OCI-M1 (cell line): ENCODE measurements around the gene FZR1.

Source experiments
- DNase-seq: peaks from one replicate; lab custom pipeline; 2025; lab: John Stamatoyannopoulos, UW

The FZR1 gene

DNA sequence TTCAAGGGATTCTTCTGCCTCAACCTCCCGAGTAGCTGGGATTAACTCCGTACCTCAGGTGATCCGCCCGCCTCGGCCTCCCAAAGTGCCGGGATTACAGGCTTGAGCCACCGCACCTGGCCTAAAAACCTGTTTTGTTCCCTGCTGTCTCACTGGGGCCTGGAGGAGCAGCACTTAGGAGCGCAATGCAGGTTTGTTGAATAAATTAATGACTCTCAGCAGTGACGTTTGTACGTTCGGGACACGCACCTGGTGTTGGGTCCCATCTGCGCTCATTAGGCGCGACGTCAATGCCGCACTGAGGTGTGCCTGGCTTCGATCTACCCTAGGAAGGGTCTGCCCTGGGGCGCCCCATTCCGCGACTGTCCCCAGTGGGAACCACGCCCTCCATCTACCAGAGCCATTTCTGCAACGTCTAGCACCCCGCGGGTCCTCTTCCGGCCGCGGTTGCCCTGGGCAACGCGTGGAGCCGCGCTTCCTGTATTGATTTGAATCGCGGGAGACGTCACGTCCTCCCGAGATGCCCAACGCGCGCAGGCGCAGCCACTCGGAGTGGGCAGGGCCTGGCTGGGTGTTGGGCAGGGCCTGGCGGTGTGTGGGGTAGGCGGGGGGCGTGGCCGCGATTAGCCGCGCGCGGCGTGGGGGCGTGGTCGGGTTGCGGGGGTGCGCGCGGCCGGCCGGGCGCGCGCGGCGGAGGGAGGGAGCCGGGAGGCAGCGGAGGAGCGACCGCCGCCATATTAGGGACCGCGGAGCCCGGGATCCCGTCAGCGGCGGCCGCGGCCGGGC, at the start of gene FZR1:
FZR1 (plus strand) TSS at position 714 of the 786 bp plus-strand sequence. CDS start 16,679 bp downstream, outside the sequence.
- peak; percentile 97 for DNase-seq

DNA sequence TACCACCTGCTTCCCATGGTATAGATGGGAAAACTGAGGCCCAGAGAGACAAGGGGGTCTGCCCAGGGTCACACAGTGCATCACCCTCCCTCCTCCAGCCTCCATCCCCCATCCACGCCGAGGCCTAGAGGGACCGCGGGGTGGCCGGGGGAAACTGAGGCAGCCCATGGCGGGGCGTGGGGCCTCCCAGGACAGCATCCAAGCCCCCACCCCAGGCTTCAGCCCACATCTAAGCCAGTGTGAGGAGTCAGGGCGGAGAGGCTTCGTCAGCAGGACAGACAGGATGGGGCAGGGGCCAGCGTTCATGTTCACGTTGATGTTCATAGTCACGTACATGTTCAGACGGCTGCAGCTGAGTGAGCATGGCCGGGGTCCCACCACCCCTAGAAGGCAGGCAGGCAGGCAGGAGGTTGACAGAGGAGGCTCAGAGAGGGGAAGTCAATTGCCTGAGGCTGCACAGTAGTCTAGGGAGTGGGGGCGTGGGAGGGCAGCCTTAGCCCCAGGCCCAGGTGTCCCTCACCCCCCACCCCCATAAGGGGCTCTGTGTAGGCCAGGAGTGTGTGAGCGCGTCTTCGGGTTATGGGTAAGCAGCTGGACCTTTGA, 49.1 kb upstream of the FZR1 start:
- DNase-seq: no peak

DNA sequence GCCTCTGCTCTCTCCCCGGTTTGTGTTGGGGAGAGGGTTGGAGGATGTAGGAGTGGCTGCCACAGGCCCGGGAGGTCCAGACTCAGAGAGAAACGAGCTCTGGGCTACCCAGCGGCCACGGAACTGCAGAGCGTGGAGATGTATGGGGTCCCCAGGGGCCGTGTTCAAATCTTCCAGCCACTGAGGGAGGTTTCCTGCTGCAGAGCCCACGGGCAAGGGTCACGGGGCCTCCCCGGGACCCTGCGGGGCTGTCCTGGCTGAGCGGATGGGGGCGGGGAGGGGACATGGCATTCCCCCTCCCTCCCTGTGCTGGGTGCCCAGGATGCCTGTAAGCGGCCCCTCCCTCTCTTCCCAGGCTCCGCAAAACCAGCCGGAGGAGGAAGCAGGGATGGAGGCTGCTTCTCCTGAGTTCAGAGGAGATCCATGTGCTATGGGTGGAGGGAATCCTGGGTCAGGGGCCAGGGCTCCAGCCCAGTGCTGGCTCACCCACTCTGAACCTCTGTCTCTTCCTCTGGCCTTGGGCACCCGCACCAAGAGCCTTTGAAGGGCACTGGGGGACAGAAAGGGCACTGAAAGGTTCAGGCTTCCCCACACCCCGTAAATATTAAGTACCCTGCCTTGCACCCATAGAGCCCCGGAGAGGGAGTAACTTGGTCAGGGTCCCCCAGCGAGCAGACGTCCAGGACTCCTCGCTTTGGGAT, 48.4 kb upstream of the FZR1 start:
- DNase-seq: no peak

DNA sequence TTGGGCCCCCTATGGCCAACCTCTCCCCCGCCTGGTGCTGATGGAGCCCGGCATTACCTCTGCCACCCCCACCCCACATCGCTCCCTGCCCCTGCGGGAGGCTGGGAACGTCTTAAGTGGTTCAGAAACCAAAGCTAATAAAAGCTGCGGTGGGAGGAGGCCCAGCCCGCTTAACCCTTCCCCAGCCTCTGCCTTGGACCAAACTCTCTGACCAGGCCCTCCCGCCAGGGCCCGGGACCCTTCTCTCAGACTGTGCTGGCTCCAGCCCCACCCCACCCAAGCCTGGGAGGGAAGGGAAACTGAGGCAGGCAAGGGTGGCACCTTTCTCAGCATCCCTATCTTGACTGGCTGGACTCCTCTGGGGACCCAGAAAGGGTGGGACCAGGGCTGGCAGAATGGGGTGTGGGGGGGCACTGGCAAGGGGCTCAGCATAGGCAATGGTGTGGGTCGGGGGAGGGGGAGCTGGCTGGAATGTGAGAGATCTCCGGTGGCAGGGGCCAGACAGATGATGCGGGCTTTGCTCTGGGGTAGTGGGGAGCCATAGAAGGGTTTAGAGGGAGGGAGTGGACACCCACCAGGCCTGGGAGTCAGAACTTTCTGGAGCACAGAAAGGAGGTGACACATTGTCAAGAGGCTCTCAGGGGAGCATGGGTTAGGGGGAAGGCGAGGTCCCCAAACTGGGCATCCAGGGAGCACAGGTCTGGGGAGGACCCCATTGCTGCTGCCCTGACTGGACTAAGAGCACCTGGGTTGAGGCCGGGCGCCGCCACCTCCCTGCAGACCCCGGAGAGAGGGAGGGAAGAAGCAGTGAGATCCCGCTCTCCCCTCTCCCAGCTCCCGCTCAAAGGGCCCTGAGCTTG, 47.7 kb upstream of the FZR1 start:
- no peak for DNase-seq

DNA sequence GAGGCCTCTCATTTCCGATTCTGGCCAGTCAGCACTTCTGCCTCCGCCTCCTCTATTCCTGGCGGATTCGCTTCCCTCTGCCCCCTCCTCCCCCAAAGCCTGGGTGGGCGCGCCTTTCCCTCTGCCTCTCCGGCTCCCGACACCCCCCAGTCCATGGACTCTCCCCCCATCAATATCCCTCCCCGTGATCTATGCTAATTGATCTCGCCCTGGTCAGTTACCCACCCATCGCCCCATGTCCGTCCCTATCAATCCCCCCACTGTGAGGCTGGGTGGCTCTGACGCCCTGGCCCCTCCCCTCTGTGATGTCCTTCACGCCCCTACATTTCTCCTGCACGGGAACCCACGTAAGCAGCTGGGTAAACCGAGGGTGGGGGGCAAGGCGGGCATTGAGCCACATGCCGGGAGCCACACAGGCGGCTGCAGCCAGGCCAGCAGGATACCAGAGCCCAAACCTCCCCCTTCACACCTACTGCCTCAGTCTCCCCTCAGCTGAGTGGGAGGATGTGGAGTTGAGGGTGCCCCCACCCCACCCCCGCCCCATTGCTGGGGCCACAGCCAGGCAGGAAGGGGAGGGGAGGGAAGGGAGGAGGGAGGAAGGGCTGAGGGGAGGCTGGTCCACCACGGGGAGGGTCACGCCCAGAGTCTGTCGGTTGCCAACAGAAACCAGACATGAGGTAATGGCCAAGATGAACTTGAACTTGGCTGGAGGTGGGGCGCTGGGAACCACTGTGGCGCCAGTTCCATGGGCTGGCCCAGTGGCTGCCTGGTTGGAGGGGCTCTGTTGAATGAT, 46.8 kb upstream of the FZR1 start:
- peak; percentile 2 for DNase-seq

DNA sequence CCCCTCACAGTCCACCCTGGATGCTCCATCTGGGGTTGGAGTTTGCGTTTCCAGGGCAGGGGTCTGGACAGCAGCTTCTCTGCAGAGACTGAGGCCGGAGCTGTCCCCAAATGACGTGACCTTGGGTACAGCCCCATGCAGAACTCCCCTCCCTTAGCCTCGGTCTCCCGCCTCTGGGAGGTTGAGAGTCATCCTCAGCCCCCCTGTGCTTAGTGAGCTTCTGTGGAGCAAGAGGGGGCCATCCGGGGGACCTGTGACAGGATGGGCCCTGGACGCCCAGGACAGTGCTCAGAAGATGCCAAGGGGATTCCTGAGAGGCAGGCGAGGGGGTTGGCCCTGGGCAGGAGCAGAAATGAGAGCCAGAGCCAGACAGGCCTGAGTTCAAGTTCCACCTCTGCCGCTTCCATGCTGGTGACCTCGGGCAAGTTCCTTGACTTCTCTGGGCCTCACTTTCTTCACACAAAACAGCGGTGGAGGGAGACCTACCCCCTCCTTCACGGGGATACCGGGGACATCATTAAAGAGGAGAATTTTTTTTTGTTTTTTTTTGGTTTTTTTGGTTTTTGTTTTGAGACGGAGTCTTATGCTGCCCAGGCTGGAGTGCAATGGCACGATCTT, 46.0 kb upstream of the FZR1 start:
- DNase-seq: no peak

DNA sequence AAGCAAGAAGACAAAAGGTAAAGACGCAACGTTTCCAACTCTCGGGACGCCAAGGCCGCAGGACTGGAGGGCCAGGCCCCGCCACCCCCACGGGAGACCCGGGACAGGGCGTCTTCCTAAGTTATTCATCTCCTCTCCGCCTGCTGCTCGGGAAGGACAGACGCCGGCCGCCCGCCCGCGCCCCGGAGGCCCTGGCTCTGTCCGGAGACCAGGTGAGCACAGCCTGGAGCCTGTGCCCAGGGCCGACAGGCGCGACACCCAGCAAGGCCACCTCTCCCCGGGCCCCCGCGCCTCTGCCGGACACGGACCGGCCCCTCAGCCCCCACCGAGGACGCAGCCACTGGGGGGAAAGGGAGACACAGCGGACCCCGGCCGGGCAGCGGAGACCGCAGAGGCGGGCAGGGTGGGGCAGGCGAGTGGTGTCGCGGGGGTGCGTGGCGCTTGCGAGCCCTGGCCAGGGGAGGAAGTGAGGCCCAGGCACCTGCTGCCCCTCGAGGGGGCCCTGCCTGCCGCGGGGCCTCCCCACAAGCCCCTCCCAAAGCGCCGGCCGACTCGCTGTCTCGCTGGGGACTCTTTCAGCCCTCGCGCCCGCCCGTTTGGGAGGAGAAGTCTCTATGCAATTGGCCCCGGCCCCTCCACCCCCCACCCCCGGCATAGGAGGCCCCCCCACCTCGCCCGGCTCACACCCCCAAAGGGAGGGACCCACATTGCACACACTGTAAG, 43.0 kb upstream of the FZR1 start:
- no peak for DNase-seq

DNA sequence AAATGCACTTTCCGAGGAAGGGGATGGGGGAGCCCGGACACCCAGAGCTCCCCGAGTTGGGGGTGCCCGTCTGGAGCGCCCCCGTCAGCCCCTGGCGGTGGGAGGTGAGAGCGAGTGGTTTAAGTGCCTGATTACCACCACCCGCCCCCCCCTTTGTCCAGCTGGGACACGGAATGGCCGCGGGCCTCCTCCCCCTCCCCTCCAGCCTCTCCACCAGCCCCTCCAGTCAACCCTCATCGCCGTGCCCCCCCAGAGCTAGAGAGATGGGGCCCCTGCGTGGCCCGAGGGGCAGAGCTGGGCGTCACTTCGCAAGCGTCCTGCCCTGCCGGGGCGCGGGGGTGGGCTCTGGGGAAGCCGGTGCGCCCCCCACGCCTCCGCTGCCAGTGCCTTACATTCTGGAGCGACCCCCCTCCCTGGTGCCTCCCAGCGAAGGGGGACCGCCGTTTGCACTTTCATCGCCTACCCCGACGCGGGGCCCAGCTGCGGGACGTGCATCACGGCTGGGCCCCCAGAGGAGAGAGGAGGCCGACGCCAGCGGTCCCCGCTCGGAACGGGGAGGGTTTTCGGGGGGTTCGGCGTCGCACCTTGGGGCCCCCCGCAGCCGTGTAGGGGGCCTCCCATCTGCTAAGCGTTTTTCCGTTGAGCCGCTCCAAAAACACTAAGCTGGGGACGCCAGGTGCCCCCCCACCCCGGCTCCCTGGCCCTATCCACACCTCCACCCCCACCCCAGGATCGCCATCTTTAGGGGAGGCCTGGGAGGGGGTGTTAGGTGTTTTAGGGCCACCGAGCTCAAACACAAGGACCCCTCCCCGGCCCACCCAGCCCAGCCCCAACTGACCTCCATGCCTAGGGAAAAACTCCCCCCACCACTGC, 42.2 kb upstream of the FZR1 start:
- no peak for DNase-seq

DNA sequence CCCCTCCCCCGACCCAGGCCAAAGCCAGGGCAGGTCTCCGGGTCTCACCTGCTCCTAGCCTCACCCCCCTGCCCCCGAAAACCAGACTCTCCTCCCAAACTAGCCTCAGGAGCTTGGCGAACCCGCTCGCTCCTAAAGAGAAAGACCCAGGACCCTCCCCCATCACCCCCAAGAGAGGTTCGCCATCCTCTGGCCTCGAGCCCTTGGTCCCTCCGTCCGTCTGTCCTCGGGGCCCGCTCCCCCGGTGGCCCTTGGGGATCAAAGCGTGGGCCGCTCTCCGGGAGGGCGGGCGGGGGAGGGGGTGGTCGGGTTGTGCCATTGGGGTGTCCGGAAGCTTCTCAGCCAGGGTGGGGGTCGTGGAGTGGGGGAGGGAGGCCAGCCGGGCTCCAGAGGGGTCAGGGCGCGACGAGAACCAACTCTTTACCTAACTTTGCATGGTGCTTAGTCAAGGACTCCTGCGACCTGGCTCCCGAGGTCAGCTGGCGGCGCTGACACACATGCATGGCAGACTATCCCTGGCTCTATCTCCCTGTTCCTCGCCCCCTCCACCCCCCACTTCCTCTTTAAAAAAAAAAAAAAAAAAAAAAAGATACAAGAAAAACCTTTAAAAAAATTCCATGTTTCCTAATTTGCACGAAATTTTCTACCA, 41.4 kb upstream of the FZR1 start:
- no peak for DNase-seq

DNA sequence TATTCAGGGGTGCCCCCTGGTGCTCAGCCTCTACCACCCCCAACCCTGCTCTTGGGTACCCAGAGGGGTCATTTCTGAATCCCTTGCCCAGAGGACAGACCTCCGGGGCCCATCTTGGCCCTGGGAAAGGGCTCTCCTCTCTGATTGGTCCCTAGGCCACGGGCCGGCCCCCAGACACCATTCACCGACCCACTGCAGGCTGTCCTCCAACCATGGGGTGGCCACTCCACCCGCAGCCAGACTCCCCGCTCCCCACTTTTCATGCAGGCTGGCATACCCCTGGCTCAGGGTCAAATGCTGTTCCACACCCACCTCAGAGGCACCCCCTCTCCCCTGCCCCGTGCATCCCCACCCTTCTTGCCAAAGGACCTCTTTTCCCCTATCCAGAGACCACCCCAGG, 40.6 kb upstream of the FZR1 start:
- DNase-seq: no peak

DNA sequence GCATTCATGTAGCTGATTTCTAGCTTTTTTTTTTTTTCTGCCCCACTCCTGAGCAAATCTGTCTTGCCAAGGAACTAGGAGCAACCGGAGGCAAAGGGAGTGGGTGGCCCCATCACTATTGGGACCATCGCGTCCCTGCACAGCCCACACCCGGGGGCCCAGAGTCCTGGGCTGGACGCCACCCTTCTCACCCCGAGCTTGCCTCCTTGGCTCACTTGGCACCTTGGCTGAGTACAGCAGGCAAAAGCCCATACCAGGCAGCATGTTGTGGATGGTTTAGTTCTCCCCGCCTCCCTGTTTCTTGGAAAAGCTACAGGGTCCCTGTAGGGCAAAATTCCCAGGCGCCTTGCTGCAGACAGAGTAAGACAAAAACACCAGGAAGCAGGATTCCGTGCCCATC, 39.5 kb upstream of the FZR1 start:
- no peak for DNase-seq

DNA sequence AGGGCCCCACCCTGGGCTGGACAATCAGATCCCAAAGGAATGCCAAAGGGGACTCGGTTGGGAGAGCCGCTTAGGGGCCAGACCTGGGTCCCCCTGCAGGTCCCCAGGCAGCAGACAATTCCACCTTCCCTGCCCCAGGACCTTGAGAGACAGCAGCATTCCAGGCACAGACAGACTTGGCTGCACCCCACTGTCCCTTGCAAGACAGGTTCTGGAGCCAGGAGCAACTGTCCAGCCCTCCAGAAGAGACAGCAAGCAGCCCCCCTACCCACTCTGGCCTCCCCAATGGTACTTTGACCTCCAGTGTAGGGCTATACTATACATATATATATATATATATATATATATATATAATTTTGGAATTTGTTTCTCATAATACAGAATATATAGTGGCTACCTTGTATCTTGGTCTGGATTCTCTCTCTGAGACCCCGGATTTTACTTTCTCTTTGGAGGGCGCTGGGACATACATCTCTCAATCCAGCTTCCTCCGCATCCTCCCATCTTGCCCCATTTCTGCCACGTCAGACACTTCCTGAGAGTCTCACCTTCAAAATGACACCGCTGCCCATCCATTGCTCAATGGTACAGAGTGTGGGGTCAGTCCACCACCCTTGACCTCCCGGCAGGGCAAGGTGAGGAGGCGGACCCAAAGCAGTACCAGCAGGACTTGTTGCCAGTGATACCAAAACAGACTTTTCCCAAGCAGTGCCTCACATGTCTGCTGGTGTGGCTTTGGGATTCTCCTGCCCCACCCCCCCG, 38.5 kb upstream of the FZR1 start:
- DNase-seq: peak; percentile 10

DNA sequence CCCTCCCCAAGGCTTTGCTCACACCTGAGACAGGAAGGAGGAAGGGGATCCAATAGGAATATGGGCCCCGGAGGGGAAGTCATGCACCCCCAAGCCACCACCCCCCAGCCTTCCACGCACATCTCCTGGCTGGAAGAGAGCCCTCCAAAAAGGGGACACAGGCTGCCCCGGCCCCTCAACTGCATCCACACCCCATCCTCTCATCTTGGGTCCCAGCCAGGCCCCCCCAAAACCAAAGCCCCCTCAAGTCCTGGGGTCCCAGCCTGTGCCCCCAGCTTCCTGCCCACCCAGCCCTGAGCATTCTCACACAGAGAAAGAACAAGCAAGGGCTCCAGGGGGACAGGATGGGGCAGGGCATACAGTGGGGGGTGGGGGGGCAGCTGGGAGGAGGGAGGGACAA, 37.9 kb upstream of the FZR1 start:
- DNase-seq: no peak

DNA sequence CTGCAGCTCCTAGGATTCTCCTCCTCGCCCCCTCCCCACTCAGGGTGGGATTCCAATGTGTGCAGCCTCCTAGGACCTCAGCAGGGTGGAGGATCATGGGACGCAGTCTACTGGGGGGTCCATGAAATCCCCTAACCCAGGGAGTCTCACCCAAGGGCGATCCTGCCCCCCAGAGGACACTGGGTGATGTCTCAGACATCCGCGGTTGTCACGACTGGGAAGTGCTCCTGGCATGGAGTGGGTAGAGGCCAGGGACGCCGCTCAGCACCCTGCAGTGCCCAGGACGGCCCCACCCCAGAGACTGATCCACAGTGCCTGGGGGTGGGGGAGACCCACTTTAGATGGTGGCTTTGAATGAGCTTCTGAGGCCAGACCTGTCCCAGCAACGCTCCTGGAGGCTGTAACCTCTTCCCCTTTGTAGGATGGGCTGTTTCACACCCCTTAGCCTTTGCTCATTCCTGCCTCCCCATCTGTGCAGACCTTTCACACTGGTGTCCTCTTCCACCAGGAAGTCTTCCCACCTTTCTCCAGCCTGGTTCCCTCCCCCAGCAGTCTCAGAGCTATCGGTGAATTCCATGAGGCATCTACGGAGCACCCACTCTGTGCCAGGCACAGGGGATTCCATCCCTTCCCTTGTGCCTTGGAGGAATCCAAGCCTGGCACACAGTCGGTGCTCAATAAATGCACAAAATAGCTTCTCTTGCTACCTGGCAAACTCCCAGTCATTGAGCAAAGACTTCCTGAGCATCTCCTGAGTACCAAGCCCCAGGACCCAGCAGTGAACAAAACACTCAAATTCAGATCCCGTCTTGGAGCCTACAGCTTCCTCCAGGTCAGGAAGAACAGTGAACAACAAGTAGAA, 36.2 kb upstream of the FZR1 start:
- no peak for DNase-seq

DNA sequence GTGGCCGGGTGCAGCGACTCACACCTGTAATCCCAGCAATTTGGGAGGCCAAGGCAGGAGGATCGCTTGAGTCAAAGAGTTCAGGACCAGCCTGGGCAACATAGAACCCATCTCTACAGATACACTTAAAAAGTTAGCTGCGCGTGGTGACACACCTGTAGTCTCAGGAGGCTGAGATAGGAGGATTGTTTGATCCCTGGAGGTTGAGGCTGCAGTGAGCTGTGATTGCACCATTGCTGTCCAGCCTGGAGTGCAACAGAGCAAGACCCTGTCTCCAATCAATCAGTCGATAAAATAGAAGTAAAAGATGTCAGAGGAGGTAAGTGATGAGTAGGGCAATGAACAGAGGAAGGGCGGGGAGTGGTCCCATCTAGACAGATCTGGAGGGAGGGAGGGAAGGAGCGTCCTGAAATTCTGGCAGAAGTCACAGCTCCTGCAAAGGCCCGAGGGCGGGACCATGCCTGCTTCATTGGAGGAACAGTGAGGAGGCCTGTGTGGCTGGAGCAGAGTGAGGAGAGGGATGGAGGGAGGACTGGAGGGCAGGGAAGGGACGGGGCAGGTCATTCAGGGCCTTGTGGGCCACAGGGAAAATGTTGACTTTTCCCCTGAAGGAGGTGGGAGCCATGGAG, 35.5 kb upstream of the FZR1 start:
- no peak for DNase-seq

DNA sequence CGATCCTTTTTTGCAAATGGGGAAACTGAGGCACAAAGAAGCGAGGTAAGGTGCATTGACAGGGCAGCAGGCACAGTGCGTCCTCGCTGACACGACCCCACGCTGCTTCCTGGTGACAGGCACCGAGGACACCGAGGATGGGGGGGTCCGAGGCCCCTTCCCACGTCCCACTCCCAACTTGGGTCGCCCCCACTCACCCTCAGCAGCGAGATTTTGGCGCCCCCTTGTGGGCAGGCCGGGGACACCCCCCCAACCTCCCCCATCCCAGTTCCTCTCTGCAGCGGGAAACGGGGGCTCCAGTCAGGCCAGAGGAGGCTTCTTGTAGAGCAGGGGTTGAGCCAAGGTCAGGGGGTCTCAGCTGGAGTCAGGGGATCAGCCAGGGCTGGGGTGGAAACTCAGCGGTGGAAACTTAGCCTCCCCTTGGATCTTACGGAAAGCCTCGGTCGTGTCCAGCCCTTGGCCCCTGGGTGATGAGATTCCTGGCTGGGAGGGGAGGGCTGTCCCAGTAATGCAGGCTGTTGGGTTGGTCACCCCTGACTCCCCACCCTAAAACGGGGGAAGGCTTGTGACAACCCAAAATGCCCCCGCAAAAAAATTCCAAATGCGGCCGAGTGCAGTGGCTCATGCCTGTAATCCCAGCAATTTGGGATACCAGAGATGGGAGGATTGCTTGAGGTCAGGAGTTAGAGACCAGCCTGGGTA, 34.0 kb upstream of the FZR1 start:
- peak; percentile 14 for DNase-seq
